ENCODE results near the gene EXOC6.

DNA sequence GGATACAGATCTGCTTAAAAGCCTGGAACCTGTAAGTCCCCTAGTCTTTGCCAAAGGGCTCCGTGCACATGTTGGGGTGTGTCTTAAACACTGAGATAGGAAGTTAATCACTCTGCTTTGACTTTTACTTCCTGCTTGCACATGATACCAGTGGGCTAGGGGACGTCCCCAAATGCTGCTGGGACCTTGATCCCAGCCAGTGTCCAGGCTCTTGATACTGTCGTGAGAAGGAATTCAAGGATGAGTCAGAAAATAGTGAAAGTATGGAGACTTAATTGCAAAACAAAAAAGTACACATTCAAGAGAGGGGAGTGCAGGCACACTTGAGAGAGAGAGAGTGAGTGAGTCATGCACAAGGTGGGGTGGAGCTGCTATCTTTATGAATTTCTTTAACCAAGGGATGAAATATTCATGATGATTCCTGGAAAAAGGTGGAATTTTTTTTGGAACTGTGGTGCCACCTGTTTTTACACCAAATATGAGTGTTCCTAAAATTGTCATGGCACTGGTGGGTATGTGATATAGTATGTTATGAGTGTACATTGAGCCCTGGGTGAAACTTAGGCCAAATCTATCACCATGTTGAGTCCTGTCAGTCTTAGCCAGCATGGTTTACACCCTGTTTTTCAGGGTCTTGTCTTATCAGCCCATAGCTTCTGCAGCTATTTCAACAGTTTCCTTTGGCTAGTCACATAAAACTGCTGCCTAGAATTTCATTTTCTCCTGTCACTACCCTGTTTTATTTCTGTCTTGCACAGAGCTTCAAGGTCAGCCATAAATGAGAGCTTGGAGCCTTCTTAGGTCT, 123.9 kb downstream of the EXOC6 start:
- TF ChIP-seq RARB (CRISPR knock-in tag; IDR thresholded peaks at IDR 0.05) (no peak), CSDC2 (CRISPR knock-in tag; IDR thresholded peaks at IDR 0.05) (no peak), PPARA (CRISPR knock-in tag; IDR thresholded peaks at IDR 0.05; ENCODE audit: borderline replicate concordance) (no peak), ARNTL (CRISPR knock-in tag; IDR thresholded peaks at IDR 0.05; ENCODE audit: borderline replicate concordance, low read depth) (no peak)

Data from SK-N-SH treated with all-trans-retinoic acid at 6 μM for 48 hours (cell line).